Measurements from ENCODE around the gene ANTXR1. TPM values are rescaled to one million over a fixed set of nuclear protein-coding genes. Genes with fewer than 3 reads are reported as not detected.

Gene ANTXR1
- total and polyA plus RNA-seq, 5 donors = 13.8 to 49.4 (median 36.7) TPM

GRCh38 chr2:69007169-69007568 is 5.8 kb upstream of the ANTXR1 start:
- Histone ChIP-seq H3K9me3 (ENCODE audit: control insufficient read depth, low read length) (no peaks in the 10 kb centered on the region), H3K27me3 (ENCODE audit: control insufficient read depth, insufficient read depth) (no peaks in the 10 kb centered on the region), H3K4me1 (ENCODE audit: control insufficient read depth, insufficient read depth, low read length) (no peaks in the 10 kb centered on the region), H3K27ac (ENCODE audit: low read length) (no peak overlapping the region), H3K4me3 (ENCODE audit: low read length) (no peak overlapping the region)
- intact Hi-C loops (cut with DNase I) = no loop called here
- no peak for DNase-seq
- ATAC-seq = peak; percentile 26 to 76

- Histone ChIP-seq H3K27ac (ENCODE audit: low read length) (no peak overlapping the region), H3K27me3 (ENCODE audit: control insufficient read depth, insufficient read depth) (no peaks in the 10 kb centered on the region), H3K9me3 (ENCODE audit: control insufficient read depth, low read length) (no peaks in the 10 kb centered on the region), H3K4me3 (ENCODE audit: low read length) (no peak overlapping the region), H3K4me1 (ENCODE audit: control insufficient read depth, insufficient read depth, low read length) (no peaks in the 10 kb centered on the region)
- ATAC-seq (no peak), DNase-seq (no peak)
- intact Hi-C loops (cut with DNase I) = no loop called here
Observed at GRCh38 chr2:69007603-69008002, 5.4 kb upstream of the ANTXR1 start.

GRCh38 chr2:69010437-69011194 is 2.4 kb upstream of the ANTXR1 start:
- peaks cover 5% of the 10 kb centered on the region for H3K4me1 ChIP-seq (ENCODE audit: control insufficient read depth, insufficient read depth, low read length)
- 75% methylated on average over 8 of the region's 8 CpGs for WGBS
- ATAC-seq (no peak), DNase-seq (no peak)
- intact Hi-C loops (cut with DNase I) = loop anchor here in 3 of 4 donors (5.0 kb wide), 1 partner anchor 297 kb away; no protein-coding TSS in a partner anchor
- no peaks in the 10 kb centered on the region for H3K27me3 ChIP-seq (ENCODE audit: control insufficient read depth, insufficient read depth)
- no peak overlapping the region for H3K27ac ChIP-seq (ENCODE audit: low read length)
- no peaks in the 10 kb centered on the region for H3K9me3 ChIP-seq (ENCODE audit: control insufficient read depth, low read length)
- no peak overlapping the region for H3K4me3 ChIP-seq (ENCODE audit: low read length)

GRCh38 chr2:69011611-69012157 is 1.3 kb upstream of the ANTXR1 start:
- 70% methylated on average over 4 of the region's 4 CpGs for WGBS
- no peaks in the 10 kb centered on the region for H3K27me3 ChIP-seq (ENCODE audit: control insufficient read depth, insufficient read depth)
- ATAC-seq (no peak), DNase-seq (no peak)
- H3K9me3 ChIP-seq (ENCODE audit: control insufficient read depth, low read length) = no peaks in the 10 kb centered on the region
- no peak overlapping the region for H3K27ac ChIP-seq (ENCODE audit: low read length)
- intact Hi-C loops (cut with DNase I) = loop anchor here in 3 of 4 donors (5.0 kb wide), 1 partner anchor 296 kb away; no protein-coding TSS in a partner anchor
- peaks cover 5% of the 10 kb centered on the region for H3K4me1 ChIP-seq (ENCODE audit: control insufficient read depth, insufficient read depth, low read length)
- no peak overlapping the region for H3K4me3 ChIP-seq (ENCODE audit: low read length)

GRCh38 chr2:69012310-69013141 is 453 bp upstream of the ANTXR1 start:
- H3K27ac ChIP-seq (ENCODE audit: low read length) = no peak overlapping the region
- WGBS = 11% methylated on average over 27 of the region's 27 CpGs
- peak overlapping the region; percentile 54 for H3K4me3 ChIP-seq (ENCODE audit: low read length)
- no peaks in the 10 kb centered on the region for H3K27me3 ChIP-seq (ENCODE audit: control insufficient read depth, insufficient read depth)
- peak; percentile 67 to 75 for ATAC-seq
- intact Hi-C loops (cut with DNase I) = loop anchor here in 3 of 4 donors (5.0 kb wide), 1 partner anchor 295 kb away; no protein-coding TSS in a partner anchor
- peaks cover 5% of the 10 kb centered on the region for H3K4me1 ChIP-seq (ENCODE audit: control insufficient read depth, insufficient read depth, low read length)
- no peaks in the 10 kb centered on the region for H3K9me3 ChIP-seq (ENCODE audit: control insufficient read depth, low read length)
- DNase-seq = peak; percentile 61 to 91 (median 89)

GRCh38 chr2:69013840-69014821 is 1.2 kb downstream of the ANTXR1 start:
- H3K27ac ChIP-seq (ENCODE audit: low read length) = peak overlapping the region; percentile 55
- H3K4me3 ChIP-seq (ENCODE audit: low read length) = peak overlapping the region; percentile 54
- peaks cover 9% of the 10 kb centered on the region for H3K4me1 ChIP-seq (ENCODE audit: control insufficient read depth, insufficient read depth, low read length)
- ATAC-seq (peak in 1 of 2 donors; percentile 22), DNase-seq (no peak)
- 5% methylated on average over 20 of the region's 20 CpGs for WGBS
- no peaks in the 10 kb centered on the region for H3K9me3 ChIP-seq (ENCODE audit: control insufficient read depth, low read length)
- intact Hi-C loops (cut with DNase I) = loop anchor here in 3 of 4 donors (5.0 kb wide), 1 partner anchor 293 kb away; no protein-coding TSS in a partner anchor
- no peaks in the 10 kb centered on the region for H3K27me3 ChIP-seq (ENCODE audit: control insufficient read depth, insufficient read depth)

GRCh38 chr2:69017080-69017479 is 4.1 kb downstream of the ANTXR1 start:
- H3K4me3 ChIP-seq (ENCODE audit: low read length) = no peak overlapping the region
- H3K4me1 ChIP-seq (ENCODE audit: control insufficient read depth, insufficient read depth, low read length) = peaks cover 9% of the 10 kb centered on the region
- 56% methylated on average over 5 of the region's 5 CpGs for WGBS
- no peaks in the 10 kb centered on the region for H3K9me3 ChIP-seq (ENCODE audit: control insufficient read depth, low read length)
- DNase-seq (no peak), ATAC-seq (peak in 1 of 2 donors; percentile 27)
- H3K27me3 ChIP-seq (ENCODE audit: control insufficient read depth, insufficient read depth) = no peaks in the 10 kb centered on the region
- intact Hi-C loops (cut with DNase I) = no loop called here
- H3K27ac ChIP-seq (ENCODE audit: low read length) = no peak overlapping the region

GRCh38 chr2:69017835-69018234 is 4.9 kb downstream of the ANTXR1 start:
- H3K4me3 ChIP-seq (ENCODE audit: low read length) = no peak overlapping the region

GRCh38 chr2:69018678-69019095 is 5.7 kb downstream of the ANTXR1 start:
- Histone ChIP-seq H3K27me3 (ENCODE audit: control insufficient read depth, insufficient read depth) (no peaks in the 10 kb centered on the region), H3K9me3 (ENCODE audit: control insufficient read depth, low read length) (no peaks in the 10 kb centered on the region), H3K4me3 (ENCODE audit: low read length) (no peak overlapping the region), H3K4me1 (ENCODE audit: control insufficient read depth, insufficient read depth, low read length) (peaks cover 9% of the 10 kb centered on the region), H3K27ac (ENCODE audit: low read length) (no peak overlapping the region)
- no peak for DNase-seq
- intact Hi-C loops (cut with DNase I) = no loop called here
- ATAC-seq = no peak
- 77% methylated on average over 4 of the region's 4 CpGs for WGBS

More at GRCh38 chr2:69017835-69018234, 4.9 kb downstream of the ANTXR1 start:
- DNase-seq (no peak), ATAC-seq (no peak)
- H3K27ac ChIP-seq (ENCODE audit: low read length) = no peak overlapping the region
- H3K4me1 ChIP-seq (ENCODE audit: control insufficient read depth, insufficient read depth, low read length) = peaks cover 9% of the 10 kb centered on the region
- WGBS = 59% methylated on average over 3 of the region's 3 CpGs
- no peaks in the 10 kb centered on the region for H3K27me3 ChIP-seq (ENCODE audit: control insufficient read depth, insufficient read depth)
- H3K9me3 ChIP-seq (ENCODE audit: control insufficient read depth, low read length) = no peaks in the 10 kb centered on the region
- intact Hi-C loops (cut with DNase I) = no loop called here
